ENCODE data around the gene UHRF2. TPM values are rescaled to one million over a fixed set of nuclear protein-coding genes. Genes with fewer than 3 reads are reported as not detected.

The UHRF2 gene
- total RNA-seq, 1 experiment from 2014 or later, result 45.2 TPM

GRCh38 chr9:6512085-6512657 lies 99.2 kb downstream of the UHRF2 start:
- no peak overlapping the region for H3K18ac ChIP-seq (ENCODE audit: insufficient read length, low read depth, low read length)
- no peak overlapping the region for H2BK15ac ChIP-seq (ENCODE audit: low read depth, low read length)
- H4K20me1 ChIP-seq (ENCODE audit: control insufficient read depth, insufficient read depth, insufficient read length), result no peaks in the 10 kb centered on the region
- WGBS (ENCODE audit: extremely low coverage, insufficient read length, low lambda C conversion rate), result no CpG with 5 or more reads among the region's 3 CpGs
- no peak for TF ChIP-seq CTCF (conservative IDR thresholded peaks at IDR 0.05)
- no peaks in the 10 kb centered on the region for H3K4me1 ChIP-seq (ENCODE audit: insufficient read depth, low read length)
- no peak overlapping the region for H2BK20ac ChIP-seq (ENCODE audit: low read depth, low read length, poor library complexity, severe bottlenecking)
- H3K27ac ChIP-seq (ENCODE audit: insufficient read length, low read depth, low read length), result no peak overlapping the region
- no peak for DNase-seq
- H3K14ac ChIP-seq (ENCODE audit: insufficient read depth, low read length), result no peak overlapping the region
- no peaks in the 10 kb centered on the region for H3K79me1 ChIP-seq (ENCODE audit: insufficient read depth, low read depth, low read length, poor library complexity, severe bottlenecking)
- no peak overlapping the region for H3T11ph ChIP-seq (ENCODE audit: low read length)
- no peaks in the 10 kb centered on the region for H3K23me2 ChIP-seq (ENCODE audit: insufficient read length, low read depth, low read length, poor library complexity, severe bottlenecking)
- no peak overlapping the region for H3K4ac ChIP-seq (ENCODE audit: low read depth, low read length)
- H2BK12ac ChIP-seq (ENCODE audit: insufficient read length, low read depth, low read length), result no peak overlapping the region
- H3K4me2 ChIP-seq (ENCODE audit: insufficient read depth, insufficient read length, low read length), result no peak overlapping the region
- Mint-ChIP-seq H3K27me3 (ENCODE audit: low read depth) (no peaks in the 10 kb centered on the region), H3K36me3 (ENCODE audit: insufficient read depth in 1 of 3, low read depth in 3 of 3) (peaks cover 0 to 20% (median 3%) of the 10 kb centered on the region in 3 experiments; a peak in 5 of 7 replicates), H3K4me1 (no peaks in the 10 kb centered on the region), H3K4me3 (no peak overlapping the region), H3K27ac (no peak overlapping the region), H3K9me3 (no peaks in the 10 kb centered on the region)
- H3K23ac ChIP-seq (ENCODE audit: insufficient read length, low read depth, low read length), result no peak overlapping the region
- H2BK5ac ChIP-seq (ENCODE audit: insufficient read length, low read length), result no peak overlapping the region
- H3K56ac ChIP-seq (ENCODE audit: insufficient read length, low read depth, low read length), result no peak overlapping the region
- H4K91ac ChIP-seq (ENCODE audit: insufficient read length, low read depth, low read length), result no peak overlapping the region
- H2AK5ac ChIP-seq (ENCODE audit: insufficient read length, low read length), result no peak overlapping the region
- H2BK120ac ChIP-seq (ENCODE audit: low read depth, low read length, poor library complexity, severe bottlenecking), result no peak overlapping the region
- no peak overlapping the region for H3K9ac ChIP-seq (ENCODE audit: extremely low read depth, insufficient read length, low read length)
- H3K27me3 ChIP-seq (ENCODE audit: insufficient read depth, low read length), result no peaks in the 10 kb centered on the region
- H4K8ac ChIP-seq (replicated peaks; ENCODE audit: insufficient read length, low read depth, low read length), result no peak overlapping the region
- no peak overlapping the region for H4K5ac ChIP-seq (ENCODE audit: insufficient read length, low read depth, low read length)
- no peaks in the 10 kb centered on the region for H3K9me3 ChIP-seq (ENCODE audit: control insufficient read depth, low read depth, low read length)
- no peak overlapping the region for H2AFZ ChIP-seq (ENCODE audit: low read length)
- no peaks in the 10 kb centered on the region for H3K79me2 ChIP-seq (ENCODE audit: insufficient read depth, low read length)
